Left renal cortex interstitium (tissue), 4 donors: Measurements from ENCODE around the gene ALOX15. TPM values are rescaled to one million over a fixed set of nuclear protein-coding genes. Genes with fewer than 3 reads are reported as not detected.
A peak's percentile ranks its signal among the peaks of the same experiment; 100 is the strongest.
"Not testable (repeated sequence)": the region's sequence is repeated elsewhere in the genome, so short reads cannot be mapped to it uniquely, and the experiment has no call there.

Source experiments
- DNase-seq, 4 donors: peaks; one replicate each; pipeline ENCODE4 v3.0.0-alpha.2; 2013; ENCODE audit warnings: low read depth in 4 of 4, low spot score in 2 of 4, missing footprints in 1 of 4
- polyA plus RNA-seq, 4 donors: library from polyadenylated mRNA; unstranded; fragments of 120-200 nt; gene quantifications; one replicate each; pipeline ENCODE4 v1.2.1, GENCODE V29; 2013; ENCODE audit not compliant: insufficient read length in 4 of 4

Gene ALOX15
- polyA plus RNA-seq, 4 donors = 0.25 to 0.56 (median 0.45) TPM

GRCh38 chr17:4595685-4596342 lies 45.7 kb downstream of the ALOX15 start:
- not testable (repeated sequence) for DNase-seq

DNA sequence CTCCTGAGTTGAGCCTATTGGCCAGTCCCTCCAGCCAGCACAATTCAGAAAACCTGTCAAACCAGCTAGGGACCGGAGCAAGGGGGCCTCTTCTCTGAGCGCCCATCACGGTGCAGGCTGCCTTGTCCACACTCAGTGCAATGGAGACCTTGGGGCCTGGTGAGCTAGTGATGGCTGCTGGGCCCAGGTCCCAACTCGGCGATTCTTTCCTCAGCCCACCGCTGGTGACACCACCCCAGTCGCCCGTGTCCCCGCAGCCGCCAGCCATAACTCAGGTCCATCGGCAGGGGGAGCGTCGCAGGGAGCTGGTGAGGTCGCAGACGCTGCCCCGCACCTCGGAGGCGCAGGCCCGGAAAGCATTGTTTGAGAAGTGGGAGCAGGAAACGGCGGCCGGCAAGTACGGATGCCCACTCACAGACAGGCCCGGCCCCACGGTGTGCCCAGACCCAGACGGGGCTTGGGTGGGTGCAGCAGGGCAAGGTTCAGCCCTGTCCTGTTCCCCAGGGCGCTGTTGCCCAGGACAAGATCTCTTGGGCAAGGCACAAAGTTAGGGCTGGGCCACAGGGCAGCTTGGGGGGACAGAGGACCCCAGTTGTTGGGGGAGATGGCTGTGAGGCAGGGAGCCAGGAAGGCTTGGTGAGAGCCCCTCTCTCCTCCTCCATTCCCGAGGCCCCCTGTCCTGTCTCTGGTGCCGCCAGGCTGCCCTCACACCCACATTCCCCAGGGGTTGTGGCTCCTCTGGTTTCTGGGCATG lies 46.4 kb downstream of the ALOX15 start:
- DNase-seq = no peak

GRCh38 chr17:4594406-4594805 lies 47.1 kb downstream of the ALOX15 start:
- no peak for DNase-seq

- no peak for DNase-seq
Measured at GRCh38 chr17:4593021-4593421, 48.5 kb downstream of the ALOX15 start.

- no peak for DNase-seq
Measured at GRCh38 chr17:4592240-4593005, 49.1 kb downstream of the ALOX15 start.

DNA sequence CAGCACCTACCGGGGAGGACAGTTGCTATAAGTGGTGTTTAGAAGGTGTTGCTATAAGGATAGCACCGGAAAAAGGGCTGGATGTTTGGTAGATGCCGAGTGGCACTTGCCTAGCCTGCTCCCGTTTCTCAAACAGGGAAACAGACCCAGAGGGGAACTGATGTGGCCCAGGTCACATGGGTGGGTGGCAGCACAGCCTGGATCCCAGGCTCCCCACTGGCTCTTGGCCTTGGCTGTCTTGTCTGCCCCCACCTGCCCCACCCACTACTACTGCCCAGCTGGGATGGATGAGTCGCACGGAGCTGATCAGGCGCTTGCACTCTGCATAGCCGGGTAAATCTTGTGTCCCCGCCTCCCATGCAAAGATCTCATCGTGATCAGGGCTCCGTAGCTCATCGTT lies 49.9 kb downstream of the ALOX15 start:
- no peak for DNase-seq

DNA sequence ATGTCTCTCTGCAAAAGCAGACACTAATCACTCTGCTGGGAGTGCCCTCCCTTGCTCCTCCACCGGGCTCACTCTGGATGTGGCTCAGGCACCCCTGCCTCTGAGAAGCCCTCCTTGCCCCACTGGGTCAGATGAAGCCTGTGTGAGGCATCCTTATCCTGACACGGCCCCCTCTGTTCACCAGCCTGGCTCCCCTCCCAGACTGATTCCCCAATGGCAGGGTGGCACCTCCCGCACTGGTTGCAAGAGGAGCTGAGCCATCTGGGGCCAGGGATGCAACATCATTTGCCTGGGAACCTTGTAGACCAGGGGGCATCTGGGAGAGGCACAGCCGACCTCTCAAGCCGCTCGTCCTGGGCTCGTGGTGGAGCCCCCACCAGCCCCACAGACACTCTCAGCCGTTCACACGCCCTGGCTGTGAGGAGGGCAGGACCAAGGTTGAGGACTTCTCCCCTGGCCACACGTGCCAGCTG lies 50.5 kb downstream of the ALOX15 start:
- no peak for DNase-seq

DNA sequence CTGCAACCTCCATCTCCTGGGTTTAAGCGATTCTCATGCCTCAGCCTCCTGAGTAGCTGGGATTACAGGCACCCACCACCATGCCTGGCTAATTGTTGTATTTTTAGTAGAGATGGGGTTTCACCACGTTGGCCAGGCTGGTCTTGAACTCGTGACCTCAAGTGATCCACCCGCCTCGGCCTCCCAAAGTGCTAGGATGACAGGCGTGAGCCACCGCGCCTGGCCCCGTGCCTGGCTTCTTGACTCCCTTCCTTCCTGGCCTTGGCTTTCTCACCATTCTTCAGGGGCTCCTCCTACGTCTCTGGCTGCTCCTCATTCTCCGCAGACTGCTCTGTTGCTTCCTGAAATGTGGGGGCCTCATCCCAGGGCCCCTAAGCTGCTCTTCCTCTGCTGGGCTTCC lies 51.4 kb downstream of the ALOX15 start:
- DNase-seq = not testable (repeated sequence)

GRCh38 chr17:4588898-4589625 lies 52.4 kb downstream of the ALOX15 start:
- DNase-seq = no peak

- DNase-seq = no peak
Measured at GRCh38 chr17:4588391-4588790, 53.1 kb downstream of the ALOX15 start.

DNA sequence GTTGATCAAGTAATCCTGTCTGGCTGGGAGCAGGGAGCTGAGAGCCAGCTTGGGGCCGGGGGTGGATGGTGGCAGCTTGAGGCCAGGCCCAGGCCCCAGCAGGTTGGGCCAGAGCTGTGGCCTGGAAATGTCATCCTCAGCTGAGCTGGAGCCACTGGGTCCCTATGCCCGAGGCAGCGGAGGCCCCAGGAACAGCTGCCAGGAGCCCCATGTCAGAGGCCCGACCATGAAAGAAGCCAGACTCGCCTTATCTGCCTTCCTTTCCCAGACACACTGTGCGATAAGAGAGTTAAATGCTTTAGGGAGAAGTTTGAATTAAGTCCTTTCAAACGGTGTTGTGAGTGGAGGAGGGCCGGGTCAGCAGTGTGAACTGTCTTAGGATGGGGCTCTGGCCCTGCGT lies 53.7 kb downstream of the ALOX15 start:
- no peak for DNase-seq

GRCh38 chr17:4587195-4587594 lies 54.3 kb downstream of the ALOX15 start:
- no peak for DNase-seq

- DNase-seq = no peak
Measured at GRCh38 chr17:4586043-4586442, 55.4 kb downstream of the ALOX15 start.

DNA sequence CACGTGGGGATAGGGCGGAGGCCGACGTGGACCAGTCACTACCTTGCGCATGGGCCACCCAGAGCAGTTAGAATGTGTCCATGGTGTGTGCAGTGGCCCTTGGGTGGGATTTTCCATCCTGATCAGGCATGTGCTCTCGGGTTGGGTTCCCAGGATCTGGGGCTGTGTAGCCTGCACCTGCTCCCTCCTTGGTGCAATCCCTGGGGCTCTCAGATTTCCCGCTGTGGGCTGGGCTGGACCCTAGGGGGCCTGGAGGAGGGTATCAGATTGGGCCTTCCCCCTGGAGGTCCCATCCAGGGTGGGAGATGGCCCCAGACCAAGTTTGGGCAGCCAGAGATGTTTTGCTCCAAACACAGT lies 55.9 kb downstream of the ALOX15 start:
- DNase-seq = no peak

DNA sequence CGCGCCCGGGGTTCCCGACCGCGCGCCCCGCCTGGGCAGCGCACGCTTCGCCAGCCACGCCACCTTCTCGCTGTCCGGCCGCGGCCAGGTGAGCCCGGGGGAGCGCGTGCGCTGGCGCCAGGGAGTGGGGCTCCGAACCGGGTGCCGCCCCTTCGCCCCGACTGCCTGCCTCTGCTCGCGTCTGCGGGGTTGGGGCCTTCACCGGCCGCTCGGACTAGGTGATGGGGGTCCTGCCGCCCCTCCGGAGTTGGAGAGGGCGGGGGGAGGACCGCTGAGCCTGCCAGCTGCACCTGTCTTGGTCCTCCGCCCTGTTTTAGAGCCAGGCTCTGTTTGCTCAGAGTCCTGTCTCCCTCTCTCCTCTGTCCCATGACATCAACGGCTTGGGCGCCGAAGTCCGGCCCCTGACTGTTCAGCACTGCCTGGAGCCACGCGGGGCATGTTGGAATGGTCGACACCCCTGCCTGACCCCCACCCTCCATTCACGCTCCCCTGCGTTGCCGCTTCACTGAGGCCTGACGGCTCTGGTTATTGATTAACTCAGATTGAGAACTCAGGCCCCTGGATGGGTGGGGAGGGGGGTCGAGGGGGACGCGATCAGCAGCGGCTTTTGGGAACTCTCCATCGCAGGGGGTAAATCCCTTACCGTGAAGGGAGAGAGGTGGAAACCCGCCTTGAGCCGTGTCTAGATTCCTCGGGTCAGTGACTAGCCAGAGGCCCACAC lies 56.4 kb downstream of the ALOX15 start:
- DNase-seq = peak in 1 of 4 donors; percentile 72

DNA sequence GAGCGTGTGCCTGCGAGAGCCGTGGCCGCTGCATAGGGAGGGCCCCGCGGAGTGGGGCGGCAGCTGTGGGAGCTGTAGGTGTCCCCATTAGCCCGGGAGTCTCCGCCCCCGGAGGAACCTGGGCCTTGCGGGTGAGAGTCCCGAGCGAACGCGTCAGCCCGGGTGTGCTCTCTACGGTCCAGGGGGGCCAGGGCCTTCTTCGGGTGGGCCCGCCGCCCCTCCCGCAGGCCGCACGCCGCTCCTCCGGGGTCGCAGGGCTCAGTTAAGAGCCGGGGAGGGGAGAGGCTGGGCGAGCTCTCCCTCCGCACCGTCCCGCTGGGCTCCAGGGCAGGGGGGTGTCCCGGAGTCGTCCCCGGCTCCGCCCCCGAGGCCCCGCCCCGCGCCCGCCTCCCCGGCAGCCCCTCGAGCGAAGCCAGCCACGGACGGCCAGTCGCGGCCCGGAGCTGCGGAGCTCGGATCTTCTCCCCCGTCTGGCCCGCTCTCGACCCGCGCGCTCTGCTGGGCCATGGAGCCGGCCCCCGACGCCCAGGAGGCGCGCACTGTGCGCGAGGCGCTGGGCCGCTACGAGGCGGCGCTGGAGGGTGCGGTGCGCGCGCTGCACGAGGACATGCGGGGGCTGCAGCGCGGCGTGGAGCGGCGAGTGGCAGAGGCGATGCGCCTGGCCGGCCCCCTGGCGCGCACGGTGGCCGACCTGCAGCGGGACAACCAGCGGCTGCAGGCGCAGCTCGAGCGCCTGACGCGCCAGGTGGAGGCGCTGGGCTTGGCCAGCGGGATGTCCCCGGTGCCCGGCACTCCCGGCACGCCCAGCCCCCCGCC lies 57.2 kb downstream of the ALOX15 start, which contains the start of gene SMTNL2:
Gene SMTNL2 (plus strand): TSS at position 429 of the 816 bp plus-strand sequence. CDS start 77 bp downstream, at position 506.
- DNase-seq = no peak

- DNase-seq = no peak
Measured at GRCh38 chr17:4583782-4584100, 57.7 kb downstream of the ALOX15 start.

GRCh38 chr17:4583206-4583605 lies 58.3 kb downstream of the ALOX15 start:
- no peak for DNase-seq

GRCh38 chr17:4582691-4583090 lies 58.8 kb downstream of the ALOX15 start:
- no peak for DNase-seq
